ENCODE measurements around the gene PLEKHO1.

The PLEKHO1 gene

DNA sequence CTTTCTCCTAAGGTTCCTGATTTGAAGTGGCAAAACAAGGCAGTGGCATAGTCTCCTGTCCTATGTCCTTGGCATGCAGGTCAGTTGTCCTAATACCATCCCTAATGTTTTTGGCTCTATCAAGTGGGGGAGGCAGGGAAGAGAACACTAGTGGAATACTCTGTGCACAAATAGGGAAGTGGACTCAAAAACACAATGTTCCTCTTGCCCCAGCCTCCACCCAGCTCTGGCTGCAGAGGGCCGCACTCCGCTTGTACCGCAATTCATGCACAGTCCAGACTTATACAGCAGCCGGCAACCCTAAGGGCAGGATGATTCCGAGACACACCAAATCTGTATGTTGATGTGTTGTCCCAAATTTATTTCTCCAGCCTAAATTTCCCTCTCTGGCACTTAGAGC, 14.5 kb downstream of the PLEKHO1 start:
- TF ChIP-seq, protein P1, sequence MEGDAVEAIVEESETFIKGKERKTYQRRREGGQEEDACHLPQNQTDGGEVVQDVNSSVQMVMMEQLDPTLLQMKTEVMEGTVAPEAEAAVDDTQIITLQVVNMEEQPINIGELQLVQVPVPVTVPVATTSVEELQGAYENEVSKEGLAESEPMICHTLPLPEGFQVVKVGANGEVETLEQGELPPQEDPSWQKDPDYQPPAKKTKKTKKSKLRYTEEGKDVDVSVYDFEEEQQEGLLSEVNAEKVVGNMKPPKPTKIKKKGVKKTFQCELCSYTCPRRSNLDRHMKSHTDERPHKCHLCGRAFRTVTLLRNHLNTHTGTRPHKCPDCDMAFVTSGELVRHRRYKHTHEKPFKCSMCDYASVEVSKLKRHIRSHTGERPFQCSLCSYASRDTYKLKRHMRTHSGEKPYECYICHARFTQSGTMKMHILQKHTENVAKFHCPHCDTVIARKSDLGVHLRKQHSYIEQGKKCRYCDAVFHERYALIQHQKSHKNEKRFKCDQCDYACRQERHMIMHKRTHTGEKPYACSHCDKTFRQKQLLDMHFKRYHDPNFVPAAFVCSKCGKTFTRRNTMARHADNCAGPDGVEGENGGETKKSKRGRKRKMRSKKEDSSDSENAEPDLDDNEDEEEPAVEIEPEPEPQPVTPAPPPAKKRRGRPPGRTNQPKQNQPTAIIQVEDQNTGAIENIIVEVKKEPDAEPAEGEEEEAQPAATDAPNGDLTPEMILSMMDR (conservative IDR thresholded peaks at IDR 0.05; ENCODE audit: low read depth, low read length): no peak
- Histone ChIP-seq H3K4me1 (ENCODE audit: low read depth, poor library complexity, severe bottlenecking) (peaks cover 60% of the 10 kb centered on the region), H3K4me3 (IDR thresholded peaks at IDR 0.05; ENCODE audit: insufficient read depth, low read depth, low read length) (no peak overlapping the region), H2AFZ (ENCODE audit: low read depth) (no peak overlapping the region), H4K20me1 (ENCODE audit: insufficient read depth) (no peaks in the 10 kb centered on the region), H3K79me2 (ENCODE audit: insufficient read depth, low read depth) (no peaks in the 10 kb centered on the region), H3K9ac (no peak overlapping the region), H3K36me3 (ENCODE audit: insufficient read depth) (no peaks in the 10 kb centered on the region), H3K27ac (no peak overlapping the region), H3K27me3 (ENCODE audit: insufficient read depth, low read depth) (no peaks in the 10 kb centered on the region), H3K4me2 (no peak overlapping the region)

DNA sequence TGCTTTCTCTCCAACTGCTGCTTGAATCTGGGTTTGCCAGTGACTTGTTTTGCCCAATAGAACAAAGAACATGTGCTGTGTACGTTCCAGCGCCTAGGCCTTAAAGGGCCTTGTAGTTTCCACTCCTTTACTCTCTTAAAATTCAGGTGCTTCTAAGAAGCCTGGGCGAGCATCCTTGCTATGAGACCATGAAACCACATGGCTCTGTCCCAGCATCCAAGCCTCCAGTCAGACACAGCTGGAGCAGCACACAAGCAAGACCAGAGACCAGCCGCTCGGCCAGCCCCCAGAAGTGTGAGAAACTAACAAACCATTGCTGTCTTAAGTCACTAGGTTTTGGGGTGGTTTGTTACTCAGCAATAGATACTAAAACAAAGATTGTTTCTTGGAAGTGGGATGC, 15.1 kb downstream of the PLEKHO1 start:
- H3K4me3 ChIP-seq (IDR thresholded peaks at IDR 0.05; ENCODE audit: insufficient read depth, low read depth, low read length): no peak overlapping the region
- H3K4me2 ChIP-seq: no peak overlapping the region
- no peak overlapping the region for H3K27ac ChIP-seq
- TF ChIP-seq, protein P1 (conservative IDR thresholded peaks at IDR 0.05; ENCODE audit: low read depth, low read length): no peak
- H2AFZ ChIP-seq (ENCODE audit: low read depth): no peak overlapping the region
- no peaks in the 10 kb centered on the region for H3K36me3 ChIP-seq (ENCODE audit: insufficient read depth)
- H3K4me1 ChIP-seq (ENCODE audit: low read depth, poor library complexity, severe bottlenecking): peaks cover 59% of the 10 kb centered on the region
- no peak overlapping the region for H3K9ac ChIP-seq
- no peaks in the 10 kb centered on the region for H3K27me3 ChIP-seq (ENCODE audit: insufficient read depth, low read depth)
- H3K79me2 ChIP-seq (ENCODE audit: insufficient read depth, low read depth): no peaks in the 10 kb centered on the region
- H4K20me1 ChIP-seq (ENCODE audit: insufficient read depth): no peaks in the 10 kb centered on the region

DNA sequence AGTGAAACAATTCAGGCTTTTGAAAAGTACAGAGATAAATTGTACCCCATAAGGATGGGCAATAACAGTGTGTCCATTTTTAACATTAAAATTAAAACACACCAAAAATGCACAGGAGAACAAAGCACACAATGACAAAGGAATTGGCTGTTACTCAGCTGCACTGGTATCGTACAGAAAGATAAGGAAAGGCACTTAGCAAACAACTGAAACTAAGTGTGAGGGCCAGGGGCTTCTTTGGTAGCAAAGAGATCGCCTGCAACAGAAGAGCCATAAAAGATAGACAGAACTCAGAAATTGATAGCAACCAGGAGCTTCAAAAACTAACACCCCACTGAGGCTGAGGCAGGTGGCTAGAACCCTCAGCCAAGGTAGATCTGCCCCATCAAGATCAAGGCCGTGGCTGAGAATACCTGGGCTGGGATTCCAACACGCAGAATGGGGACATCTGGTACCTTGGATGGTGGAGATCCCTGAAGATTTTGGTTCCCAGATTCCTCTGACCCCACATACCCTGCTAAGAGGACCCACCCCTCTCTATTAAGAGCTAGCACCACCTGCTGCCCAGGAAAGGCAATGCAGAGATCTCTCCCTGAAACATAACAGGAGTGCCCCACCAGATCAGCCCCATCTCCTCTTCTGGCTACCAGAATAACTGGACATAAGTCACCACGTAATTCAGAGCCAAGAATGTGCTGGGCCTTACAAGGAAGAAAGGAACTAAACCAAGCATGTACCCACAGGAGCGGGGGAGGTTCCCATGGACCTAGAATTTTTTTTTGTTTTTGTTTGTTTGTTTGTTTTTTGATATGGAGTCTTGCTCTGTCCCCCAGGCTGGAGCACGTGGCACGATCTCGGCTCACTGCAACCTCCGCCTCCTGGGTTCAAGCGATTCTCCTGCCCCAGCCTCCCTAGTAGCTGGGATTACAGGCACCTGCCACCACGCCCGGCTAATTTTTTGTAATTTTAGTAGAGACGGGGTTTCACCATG, 16.2 kb downstream of the PLEKHO1 start:
- Histone ChIP-seq H2AFZ (ENCODE audit: low read depth) (peak overlapping the region; percentile 31), H3K4me2 (no peak overlapping the region; the same call in 1 of the 2 replicates)

DNA sequence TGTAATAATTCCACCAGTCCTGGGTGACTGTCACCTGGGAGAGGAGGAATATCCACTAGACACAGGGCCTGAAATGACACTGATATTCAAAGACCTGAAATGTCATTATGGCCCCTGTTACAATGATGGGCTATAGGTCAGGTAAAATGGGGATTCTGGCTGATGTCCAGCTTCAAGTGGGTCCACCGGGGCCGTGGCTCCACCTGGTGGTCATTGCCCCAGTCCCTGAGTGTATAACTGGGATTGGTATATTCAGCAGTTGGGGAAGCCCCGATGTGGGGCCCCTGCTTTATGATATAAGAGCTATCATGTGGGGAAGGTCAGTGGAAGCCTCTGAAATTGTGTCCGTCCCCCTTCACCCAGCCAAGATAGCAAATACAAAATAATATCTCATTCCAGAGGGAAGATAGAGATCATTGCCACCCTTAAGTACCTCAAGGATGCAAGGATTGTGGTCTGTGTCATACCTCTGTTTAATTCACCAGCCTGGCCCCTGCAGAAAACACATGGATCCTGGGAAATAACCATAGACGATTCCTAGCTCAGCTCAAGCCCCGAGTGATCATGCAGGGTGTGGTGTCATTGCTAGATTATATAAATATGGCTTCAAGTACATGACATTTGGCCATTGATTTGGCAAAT, 19.4 kb downstream of the PLEKHO1 start:
- TF ChIP-seq, protein P1 (conservative IDR thresholded peaks at IDR 0.05; ENCODE audit: low read depth, low read length): peak; percentile 100
- Histone ChIP-seq H2AFZ (ENCODE audit: low read depth) (no peak overlapping the region; the same call in 1 of the 2 replicates), H3K4me2 (peak overlapping the region; percentile 7; the same call in 1 of the 2 replicates), H4K20me1 (ENCODE audit: insufficient read depth) (no peaks in the 10 kb centered on the region), H3K36me3 (ENCODE audit: insufficient read depth) (no peaks in the 10 kb centered on the region), H3K9ac (no peak overlapping the region), H3K27ac (no peak overlapping the region), H3K27me3 (ENCODE audit: insufficient read depth, low read depth) (no peaks in the 10 kb centered on the region), H3K4me1 (ENCODE audit: low read depth, poor library complexity, severe bottlenecking) (peaks cover 31% of the 10 kb centered on the region), H3K4me3 (IDR thresholded peaks at IDR 0.05; ENCODE audit: insufficient read depth, low read depth, low read length) (no peak overlapping the region), H3K79me2 (ENCODE audit: insufficient read depth, low read depth) (no peaks in the 10 kb centered on the region)

More for the DNA sequence above, 16.2 kb downstream of the PLEKHO1 start:
- H3K79me2 ChIP-seq (ENCODE audit: insufficient read depth, low read depth): no peaks in the 10 kb centered on the region
- no peaks in the 10 kb centered on the region for H3K27me3 ChIP-seq (ENCODE audit: insufficient read depth, low read depth)
- no peaks in the 10 kb centered on the region for H4K20me1 ChIP-seq (ENCODE audit: insufficient read depth)
- TF ChIP-seq, protein P1 (conservative IDR thresholded peaks at IDR 0.05; ENCODE audit: low read depth, low read length): peak; percentile 99
- H3K9ac ChIP-seq: no peak overlapping the region
- H3K27ac ChIP-seq: no peak overlapping the region
- no peak overlapping the region for H3K4me3 ChIP-seq (IDR thresholded peaks at IDR 0.05; ENCODE audit: insufficient read depth, low read depth, low read length)
- H3K4me1 ChIP-seq (ENCODE audit: low read depth, poor library complexity, severe bottlenecking): peaks cover 48% of the 10 kb centered on the region
- H3K36me3 ChIP-seq (ENCODE audit: insufficient read depth): no peaks in the 10 kb centered on the region

Measured in KMS-11 (cell line).